ENCODE data around the gene SALL4. TPM values are rescaled to one million over a fixed set of nuclear protein-coding genes. Genes with fewer than 3 reads are reported as not detected.
A peak's percentile ranks its signal among the peaks of the same experiment; 100 is the strongest.

Gene SALL4
- total and polyA plus RNA-seq, 2 of the 8 experiments (the other 6 are each of a cell fraction or from before 2014, with no cell fraction given) = 108 to 235 TPM

DNA sequence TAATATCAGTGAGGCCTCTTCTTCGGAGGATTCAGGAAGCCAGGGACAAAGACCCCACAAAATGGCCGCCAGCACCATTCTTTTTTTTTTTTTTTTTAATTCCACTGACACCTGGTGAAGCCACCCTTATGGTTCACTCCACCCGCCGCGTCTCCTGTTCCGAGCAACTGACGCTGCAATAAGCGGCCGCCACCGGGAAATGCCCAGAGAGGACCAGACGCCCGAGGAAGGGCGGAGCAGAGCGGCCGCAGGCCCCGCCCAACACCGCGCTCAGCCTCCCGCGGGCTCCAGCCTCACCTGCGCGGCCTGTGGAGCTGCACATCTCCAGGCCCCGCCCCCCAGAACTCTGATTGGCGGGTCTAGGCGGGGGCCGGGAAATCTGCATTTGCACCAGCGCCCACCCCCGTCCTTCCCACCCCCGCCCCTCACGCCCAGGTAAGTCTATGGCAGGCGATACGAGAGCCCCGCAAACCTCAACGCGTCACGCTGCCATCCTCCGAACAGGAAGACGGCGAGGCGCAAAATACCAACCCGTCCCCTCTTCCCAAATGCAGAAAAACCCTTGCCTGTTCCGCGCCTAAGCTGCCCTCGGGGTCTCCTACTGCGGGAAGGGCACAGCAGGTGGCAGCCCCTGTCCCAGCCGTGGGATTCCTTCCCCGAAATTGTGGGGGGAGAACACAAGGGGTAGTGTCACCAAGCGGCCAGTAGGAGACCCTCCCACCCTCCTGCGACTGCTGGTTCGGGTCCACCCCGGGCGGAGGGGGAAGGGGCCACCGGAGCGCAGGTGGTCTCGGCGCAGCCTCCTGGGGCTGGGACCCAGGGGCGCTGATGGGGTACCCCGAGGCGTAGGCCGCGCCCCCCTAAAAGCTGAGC is 35.1 kb downstream of the SALL4 start:
- no peak overlapping the region for H2BK5ac ChIP-seq (ENCODE audit: low read depth, low read length)
- no peak overlapping the region for H3K23ac ChIP-seq (ENCODE audit: insufficient read length)
- H3K14ac ChIP-seq (ENCODE audit: insufficient read length) = no peak overlapping the region
- WGBS, 2 experiments (ENCODE audit: extremely low coverage in 1 of 2, insufficient coverage in 1 of 2, insufficient read length in 1 of 2, insufficient replicate concordance in 2 of 2, low coverage in 1 of 2, low lambda C conversion rate in 2 of 2, missing lambda C conversion rate in 1 of 2) = 1% methylated on average over 42 of the region's 61 CpGs; no CpG with 5 or more reads in 1 of the 2 experiments
- peak overlapping the region; percentile 36 for H4K5ac ChIP-seq (ENCODE audit: insufficient read length, low read depth, low read length)
- H3K27me3 ChIP-seq (replicated peaks in 1 of 4; ENCODE audit: control insufficient read depth in 3 of 4, extremely low read depth in 1 of 4, insufficient read depth in 3 of 4, low read length in 3 of 4) = no peaks in the 10 kb centered on the region; a peak in 1 of 7 replicates
- H2BK15ac ChIP-seq (ENCODE audit: low read length) = no peak overlapping the region; the same call in 1 of the 2 replicates
- FAIRE-seq (no peak), DNase-seq (ENCODE audit: low read depth in 1 of 2, low spot score in 2 of 2) (peak; percentile 67 to 88)
- no peaks in the 10 kb centered on the region for H3K79me1 ChIP-seq (ENCODE audit: low read depth, low read length)
- peak overlapping the region; percentile 47 to 73 (median 70) for H3K4me3 ChIP-seq (ENCODE audit: extremely low read depth in 1 of 4, insufficient read depth in 2 of 4, low read depth in 3 of 4, low read length in 4 of 4)
- no peaks in the 10 kb centered on the region for H3K79me2 ChIP-seq (ENCODE audit: control insufficient read depth in 1 of 2, insufficient read depth in 2 of 2, low read length in 2 of 2)
- peak overlapping the region; percentile 70 to 96 for H3K4me2 ChIP-seq (ENCODE audit: insufficient read depth in 1 of 2, low read depth in 2 of 2, low read length in 2 of 2)
- H2BK20ac ChIP-seq (ENCODE audit: low read length) = no peak overlapping the region
- no peaks in the 10 kb centered on the region; a peak in 1 of 4 replicates for H3K9me3 ChIP-seq (ENCODE audit: insufficient read depth in 2 of 2, low read depth in 1 of 2, low read length in 1 of 2)
- H4K91ac ChIP-seq (replicated peaks; ENCODE audit: insufficient read length, low read length) = peak overlapping the region; percentile 65
- ChIA-PET CTCF (ENCODE audit: partially characterized antibody) (interaction anchor here (0.7 to 1.0 kb wide), 5 partner anchors 8 to 128 kb away, joined by 3 read pairs; no protein-coding TSS in a partner anchor), POLR2A (ENCODE audit: partially characterized antibody) (interaction anchor here (0.7 to 2.0 kb wide), 10 partner anchors 11 to 280 kb away, joined by 3 to 12 read pairs (median 4); partner anchors contain the start of gene SALL4)
- peaks cover 6% of the 10 kb centered on the region; the same call in 1 of the 2 replicates for H3K23me2 ChIP-seq (ENCODE audit: low read depth, low read length)
- no peak overlapping the region for H2AK5ac ChIP-seq (ENCODE audit: low read depth, low read length)
- no peak overlapping the region for H3K4ac ChIP-seq (replicated peaks; ENCODE audit: insufficient read length, low read depth, low read length)
- H2BK120ac ChIP-seq (replicated peaks; ENCODE audit: low read depth, low read length) = no peak overlapping the region
- peak overlapping the region; percentile 68; the same call in 1 of the 2 replicates for H2BK12ac ChIP-seq (ENCODE audit: low read depth, low read length)
- H2AFZ ChIP-seq (ENCODE audit: low read length) = peak overlapping the region; percentile 63; the same call in 1 of the 2 replicates
- peak overlapping the region; percentile 80; the same call in 1 of the 2 replicates for H4K8ac ChIP-seq (ENCODE audit: extremely low read depth, insufficient read depth, low read length)
- peak overlapping the region in 3 of 4 experiments; percentile 34 to 65 (median 45); a peak in 5 of 7 replicates for H3K9ac ChIP-seq (replicated peaks in 1 of 4; ENCODE audit: extremely low read depth in 1 of 4, low read depth in 3 of 4, low read length in 3 of 4)
- peak overlapping the region; percentile 82 for H3K56ac ChIP-seq (replicated peaks; ENCODE audit: insufficient read length, low read depth, low read length)
- peak overlapping the region; percentile 26; the same call in 1 of the 2 replicates for H3K27ac ChIP-seq (ENCODE audit: low read depth, low read length)
- peak overlapping the region; percentile 78 for H3K18ac ChIP-seq (ENCODE audit: extremely low read depth, low read length)
- no peaks in the 10 kb centered on the region for H3K36me3 ChIP-seq (ENCODE audit: control insufficient read depth in 2 of 4, insufficient read depth in 4 of 4, low read length in 3 of 4)
- peaks cover 0 to 3% of the 10 kb centered on the region in 2 experiments for H4K20me1 ChIP-seq (replicated peaks in 1 of 2; ENCODE audit: control insufficient read depth in 1 of 2, insufficient read depth in 2 of 2, low read length in 2 of 2)
- peaks cover 0 to 2% (median 0%) of the 10 kb centered on the region in 4 experiments; a peak in 1 of 7 replicates for H3K4me1 ChIP-seq (replicated peaks in 1 of 4; ENCODE audit: control insufficient read depth in 3 of 4, insufficient read depth in 4 of 4, low read length in 3 of 4)
- TF ChIP-seq POLR2AphosphoS5 (IDR thresholded peaks at IDR 0.05; ENCODE audit: low read depth, low read length) (0 out of 2 replicates have a peak, but pooled peaks have one; percentile 34), YY1 (IDR thresholded peaks at IDR 0.05; ENCODE audit: low read depth, low read length) (peak; percentile 94), SAP30 (IDR thresholded peaks at IDR 0.05; ENCODE audit: insufficient read depth, insufficient replicate concordance, low read length) (no peak), PHF8 (conservative IDR thresholded peaks at IDR 0.05; ENCODE audit: low read depth, low read length) (0 out of 2 replicates have a peak, but pooled peaks have one; percentile 40), TAF1 (IDR thresholded peaks at IDR 0.05; ENCODE audit: low read depth, low read length) (peak; percentile 69), CBX8 (IDR thresholded peaks at IDR 0.05; ENCODE audit: borderline replicate concordance, low read depth, low read length) (no peak), RAD21 (IDR thresholded peaks at IDR 0.05 in 1 of 2, conservative IDR thresholded peaks at IDR 0.05 in 1 of 2; ENCODE audit: low read depth in 2 of 2, low read length in 2 of 2) (peak; percentile 23 to 31; a peak in 2 of 4 replicates), CHD1 (IDR thresholded peaks at IDR 0.05; ENCODE audit: low read depth, low read length) (no peak), RBBP5 (IDR thresholded peaks at IDR 0.05; ENCODE audit: borderline replicate concordance, low read depth, low read length) (peak; percentile 29; the same call in 1 of the 2 replicates), TCF12 (IDR thresholded peaks at IDR 0.05; ENCODE audit: low read depth, low read length) (0 out of 2 replicates have a peak, but pooled peaks have one; percentile 47)
